GM10266 (cell line): Measurements from ENCODE around the gene ABCG4.
A peak's percentile ranks its signal among the peaks of the same experiment; 100 is the strongest.

Experiments
- DNase-seq: peaks from one replicate; pipeline ENCODE4 v3.0.0; 2012; ENCODE audit errors: extremely low spot score
- CTCF ChIP-seq: IDR thresholded peaks from 2 replicates; pipeline ENCODE4 v1.5.1; 2012; ENCODE audit warnings: mild to moderate bottlenecking, low read depth; ENCODE audit not compliant: control insufficient read depth, insufficient read depth; ENCODE audit errors: missing control alignments

The ABCG4 gene

GRCh38 chr11:119205574-119206510, 57.0 kb downstream of the ABCG4 start, which contains the start of gene CBL:
Gene CBL, plus strand, starts transcription at chr11:119206339. Its CDS starts 79 bp downstream, at chr11:119206418.
- TF ChIP-seq CTCF: peak; percentile 88
- DNase-seq: peak; percentile 97

DNA sequence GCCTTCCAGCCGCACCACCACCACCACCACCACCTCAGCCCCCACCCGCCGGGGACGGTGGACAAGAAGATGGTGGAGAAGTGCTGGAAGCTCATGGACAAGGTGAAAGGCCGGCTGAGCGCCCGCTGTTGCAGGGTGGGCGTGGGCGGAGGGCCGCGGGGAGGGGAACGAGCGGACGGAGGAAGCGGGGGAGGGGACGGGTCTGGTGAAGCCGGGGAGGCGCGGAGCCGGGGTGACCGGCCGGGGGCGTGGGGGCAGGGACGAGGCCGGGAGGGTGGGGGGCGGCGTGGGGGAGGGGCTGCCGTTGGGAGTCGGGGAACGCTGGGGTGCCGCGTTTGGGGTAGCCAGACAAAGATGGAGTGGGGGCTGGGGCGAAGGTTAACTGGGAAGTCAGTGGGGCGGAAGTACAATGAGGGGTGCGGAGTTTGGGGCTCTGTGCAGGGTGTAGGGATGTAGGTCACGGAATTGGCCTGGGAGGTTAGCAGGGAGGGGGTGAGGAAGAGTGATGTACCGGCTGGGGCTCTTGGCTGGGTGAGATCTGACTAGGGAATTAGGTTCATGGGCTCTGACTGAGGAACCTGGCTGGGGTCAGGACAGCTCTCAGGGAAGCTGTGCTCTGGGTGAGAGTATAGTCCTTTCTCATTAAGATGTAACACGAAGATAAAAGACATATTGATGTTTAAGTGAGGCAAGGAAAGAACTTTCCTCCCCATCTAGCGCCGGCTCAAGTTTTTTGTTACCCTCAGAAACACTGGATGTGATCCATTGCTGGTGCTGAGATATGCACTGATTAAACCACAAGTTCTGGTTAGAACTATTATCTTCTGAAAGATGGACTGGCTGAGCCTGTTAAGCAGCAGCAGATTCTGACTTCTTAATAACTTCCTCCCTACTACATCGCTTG, 57.9 kb downstream of the ABCG4 start:
- DNase-seq: peak; percentile 79
- no peak for TF ChIP-seq CTCF

GRCh38 chr11:119207415-119207960, 58.6 kb downstream of the ABCG4 start:
- TF ChIP-seq CTCF: no peak
- no peak for DNase-seq

GRCh38 chr11:119209186-119209585, 60.3 kb downstream of the ABCG4 start:
- DNase-seq: no peak
- TF ChIP-seq CTCF: no peak

DNA sequence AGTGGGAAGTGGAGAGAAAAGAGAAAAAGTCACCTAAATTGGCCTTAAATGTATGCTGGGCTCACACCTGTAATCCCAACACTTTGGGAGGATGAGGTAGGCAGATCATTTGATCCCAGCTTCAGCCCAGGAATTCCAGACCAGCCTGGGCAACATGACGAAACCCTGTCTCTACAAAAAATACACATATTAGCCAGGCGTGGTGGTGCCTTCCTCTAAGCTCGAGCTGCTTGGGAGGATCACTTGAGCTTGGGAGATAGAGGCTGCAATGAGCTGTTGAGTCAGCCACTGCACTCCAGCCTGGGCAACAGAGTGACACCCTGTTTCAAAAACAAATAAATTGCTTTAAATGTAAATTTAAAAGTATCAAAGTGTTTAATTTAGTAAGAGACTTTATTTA, 61.2 kb downstream of the ABCG4 start:
- DNase-seq: no peak
- TF ChIP-seq CTCF: no peak
